RCC 7860 (cell line): ENCODE results near the gene B3GALNT2.
"Not testable (repeated sequence)": the region's sequence is repeated elsewhere in the genome, so short reads cannot be mapped to it uniquely, and the experiment has no call there.

ENCODE experiments used
- DNase-seq: peaks from one replicate; pipeline ENCODE4 v3.0.0-alpha.2; 2015; ENCODE audit warnings: low spot score
- FAIRE-seq: peaks from 2 replicates; lab custom pipeline; 2012; peaks lifted over from hg19 to GRCh38; lab: Jason Lieb, UNC

B3GALNT2 gene

GRCh38 chr1:235504122-235504493 is at the start of gene B3GALNT2:
Gene B3GALNT2 (minus strand): TSS chr1:235504452. CDS start chr1:235504252, 200 bp downstream.
- no peak for FAIRE-seq
- DNase-seq, result no peak

GRCh38 chr1:235553112-235553551 is 48.9 kb upstream of the B3GALNT2 start:
- no peak for DNase-seq
- no peak for FAIRE-seq

- FAIRE-seq, result no peak
Measured at GRCh38 chr1:235552146-235552716, 48.0 kb upstream of the B3GALNT2 start.

GRCh38 chr1:235549351-235550139 is 45.3 kb upstream of the B3GALNT2 start:
- FAIRE-seq (no peak), DNase-seq (no peak)

More at GRCh38 chr1:235552146-235552716, 48.0 kb upstream of the B3GALNT2 start:
- no peak for DNase-seq

- not testable (repeated sequence) for DNase-seq, FAIRE-seq
Measured at GRCh38 chr1:235546369-235547155, 42.3 kb upstream of the B3GALNT2 start.

GRCh38 chr1:235545292-235545930 is 41.2 kb upstream of the B3GALNT2 start:
- no peak for DNase-seq
- no peak for FAIRE-seq

- not testable (repeated sequence) for FAIRE-seq, DNase-seq
Measured at GRCh38 chr1:235542845-235543244, 38.6 kb upstream of the B3GALNT2 start.

- FAIRE-seq, result no peak
- DNase-seq, result no peak
Measured at GRCh38 chr1:235533476-235534168, 29.4 kb upstream of the B3GALNT2 start.

GRCh38 chr1:235532360-235532759 is 28.1 kb upstream of the B3GALNT2 start:
- FAIRE-seq, result peak; percentile 43
- DNase-seq, result peak; percentile 49

GRCh38 chr1:235527196-235527814 is 23.1 kb upstream of the B3GALNT2 start:
- DNase-seq, result no peak
- no peak for FAIRE-seq

- DNase-seq (no peak), FAIRE-seq (no peak)
Measured at GRCh38 chr1:235525314-235525713, 21.1 kb upstream of the B3GALNT2 start.

GRCh38 chr1:235516862-235517446 is 12.7 kb upstream of the B3GALNT2 start:
- FAIRE-seq (peak; percentile 57), DNase-seq (peak; percentile 78)

- no peak for FAIRE-seq
- DNase-seq, result no peak
Measured at GRCh38 chr1:235515844-235516512, 11.7 kb upstream of the B3GALNT2 start.

GRCh38 chr1:235513495-235514366 is 9.5 kb upstream of the B3GALNT2 start:
- FAIRE-seq (peak; percentile 79), DNase-seq (peak; percentile 57)

- no peak for FAIRE-seq
- no peak for DNase-seq
Measured at GRCh38 chr1:235511470-235512240, 7.4 kb upstream of the B3GALNT2 start.

GRCh38 chr1:235510823-235511222 is 6.6 kb upstream of the B3GALNT2 start:
- no peak for DNase-seq
- FAIRE-seq, result no peak

GRCh38 chr1:235507623-235508022 is 3.4 kb upstream of the B3GALNT2 start:
- DNase-seq, result no peak
- FAIRE-seq, result no peak
